Liver (tissue), 3 donors: ENCODE measurements around the gene GPC3.

ENCODE experiments used
- CTCF ChIP-seq: fragments of 150-350 bp; IDR thresholded peaks from 2 replicates; pipeline ENCODE4 v1.5.1; 2017; ENCODE audit warnings: improper control_type of control experiment, low read depth, low read length; ENCODE audit not compliant: missing input control
- FOXA1 ChIP-seq: IDR thresholded peaks from 2 replicates; pipeline ENCODE4 v1.6.1; 2016; ENCODE audit warnings: antibody characterized with exemption
- TAF1 ChIP-seq: conservative IDR thresholded peaks from 2 replicates; pipeline ENCODE4 v1.6.1; 2016; ENCODE audit warnings: antibody characterized with exemption, mild to moderate bottlenecking
- donor health status: healthy.
- donor health status: healthy.

DNA sequence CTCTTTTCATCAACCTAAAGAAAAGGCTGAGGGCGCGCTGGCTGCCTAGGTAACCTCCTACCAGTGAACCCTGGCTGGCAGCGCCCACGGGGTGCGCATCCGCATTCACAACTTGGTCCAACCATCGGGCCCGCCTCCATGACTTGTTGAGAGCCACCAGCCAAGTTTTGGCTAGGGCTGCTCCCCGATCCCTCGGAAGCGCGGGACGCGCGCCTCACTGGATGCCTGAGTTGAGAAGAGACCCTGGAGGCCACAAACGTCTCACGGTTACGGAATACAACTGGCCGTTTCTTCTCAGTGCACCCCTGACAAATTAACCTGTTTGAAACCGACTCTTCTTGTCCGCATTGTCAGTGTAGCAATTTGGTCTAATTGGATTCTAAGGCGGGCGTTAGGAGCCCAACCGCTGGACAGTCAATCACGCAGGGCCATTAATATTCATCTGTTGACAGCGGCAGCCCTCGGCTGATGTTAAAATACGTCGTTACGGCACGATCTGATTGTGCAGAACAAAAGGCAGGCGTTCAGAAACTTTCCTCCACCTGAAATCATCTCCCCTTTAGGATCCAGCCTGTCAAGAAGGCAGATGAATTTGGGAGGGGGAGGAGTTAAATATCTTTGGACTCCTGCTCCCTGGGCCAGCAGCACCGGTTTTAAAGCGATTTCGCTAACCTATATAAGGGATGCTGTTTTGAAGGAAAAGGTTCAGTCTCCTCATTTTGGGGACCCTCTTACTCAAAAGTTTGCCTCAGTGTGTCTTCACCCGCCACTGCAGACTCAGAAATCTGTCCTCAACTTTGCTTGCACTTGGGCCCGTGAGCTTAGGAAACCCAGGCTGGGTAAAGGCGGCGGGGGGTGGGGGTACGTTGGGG is 1.2 kb downstream of the GPC3 start:
- TF ChIP-seq FOXA1, result no peak
- no peak for TF ChIP-seq CTCF
- TF ChIP-seq TAF1, result no peak
